ENCODE measurements around the gene RBM6. TPM values are rescaled to one million over a fixed set of nuclear protein-coding genes. Genes with fewer than 3 reads are reported as not detected.

RBM6 gene
- total RNA-seq, 1 experiment from 2014 or later: 90.7 TPM

- no peak overlapping the region for H4K8ac ChIP-seq (replicated peaks; ENCODE audit: insufficient read length, low read depth, low read length)
- no peak overlapping the region for H2BK12ac ChIP-seq (ENCODE audit: insufficient read length, low read depth, low read length)
- no peak overlapping the region for H4K5ac ChIP-seq (ENCODE audit: insufficient read length, low read depth, low read length)
- no peak overlapping the region for H3K23ac ChIP-seq (ENCODE audit: insufficient read length, low read depth, low read length)
- no peak overlapping the region for H2BK15ac ChIP-seq (ENCODE audit: low read depth, low read length)
- H3K27ac ChIP-seq (ENCODE audit: insufficient read length, low read depth, low read length): no peak overlapping the region
- no peak for TF ChIP-seq CTCF (conservative IDR thresholded peaks at IDR 0.05)
- no peak overlapping the region for H3K4me3 Mint-ChIP-seq
- H3K4me1 ChIP-seq (ENCODE audit: insufficient read depth, low read length): no peaks in the 10 kb centered on the region
- H3K79me2 ChIP-seq (ENCODE audit: insufficient read depth, low read length): peaks cover under 1% of the 10 kb centered on the region; the same call in 1 of the 2 replicates
- H2AK5ac ChIP-seq (ENCODE audit: insufficient read length, low read length): no peak overlapping the region
- H3K23me2 ChIP-seq (ENCODE audit: insufficient read length, low read depth, low read length, poor library complexity, severe bottlenecking): no peaks in the 10 kb centered on the region
- H3K4me1 Mint-ChIP-seq: peaks cover under 1 to 3% of the 10 kb centered on the region in 2 experiments; a peak in 3 of 4 replicates
- H2BK120ac ChIP-seq (ENCODE audit: low read depth, low read length, poor library complexity, severe bottlenecking): no peak overlapping the region
- no peak for DNase-seq
- no peaks in the 10 kb centered on the region for H3K9me3 Mint-ChIP-seq
- WGBS (ENCODE audit: extremely low coverage, insufficient read length, low lambda C conversion rate): no CpG with 5 or more reads among the region's 5 CpGs
- no peak overlapping the region for H3K9ac ChIP-seq (ENCODE audit: extremely low read depth, insufficient read length, low read length)
- no peaks in the 10 kb centered on the region for H3K9me3 ChIP-seq (ENCODE audit: control insufficient read depth, low read depth, low read length)
- H4K20me1 ChIP-seq (ENCODE audit: control insufficient read depth, insufficient read depth, insufficient read length): no peaks in the 10 kb centered on the region
- H3K79me1 ChIP-seq (ENCODE audit: insufficient read depth, low read depth, low read length, poor library complexity, severe bottlenecking): peaks cover 8% of the 10 kb centered on the region
- H3K27me3 ChIP-seq (ENCODE audit: insufficient read depth, low read length): no peaks in the 10 kb centered on the region
- no peak overlapping the region for H2AFZ ChIP-seq (ENCODE audit: low read length)
- no peak overlapping the region for H3K14ac ChIP-seq (ENCODE audit: insufficient read depth, low read length)
- no peak overlapping the region for H3K4me2 ChIP-seq (ENCODE audit: insufficient read depth, insufficient read length, low read length)
- H3K36me3 Mint-ChIP-seq (ENCODE audit: insufficient read depth in 1 of 3, low read depth in 3 of 3): peaks cover 62 to 93% (median 88%) of the 10 kb centered on the region in 3 experiments; a peak in 6 of 7 replicates
- H3T11ph ChIP-seq (ENCODE audit: low read length): no peak overlapping the region
- H3K18ac ChIP-seq (ENCODE audit: insufficient read length, low read depth, low read length): no peak overlapping the region
- no peak overlapping the region for H4K91ac ChIP-seq (ENCODE audit: insufficient read length, low read depth, low read length)
- no peak overlapping the region for H3K4ac ChIP-seq (ENCODE audit: low read depth, low read length)
- no peaks in the 10 kb centered on the region for H3K27me3 Mint-ChIP-seq (ENCODE audit: low read depth)
- H2BK5ac ChIP-seq (ENCODE audit: insufficient read length, low read length): no peak overlapping the region
- H2BK20ac ChIP-seq (ENCODE audit: low read depth, low read length, poor library complexity, severe bottlenecking): no peak overlapping the region
- peak overlapping the region in 1 of 3 experiments; percentile 44; a peak in 1 of 7 replicates for H3K27ac Mint-ChIP-seq
- H3K56ac ChIP-seq (ENCODE audit: insufficient read length, low read depth, low read length): no peak overlapping the region
These were observed 155.5 kb downstream of the RBM6 start for GRCh38 chr3:50095352-50095998.
